ENCODE data around the gene SWAP70. TPM values are rescaled to one million over a fixed set of nuclear protein-coding genes. Genes with fewer than 3 reads are reported as not detected.

SWAP70 gene
- total and polyA plus RNA-seq, 2 of the 8 experiments (the other 6 are each of a cell fraction or from before 2014, with no cell fraction given) = 14.8 to 37.5 TPM

DNA sequence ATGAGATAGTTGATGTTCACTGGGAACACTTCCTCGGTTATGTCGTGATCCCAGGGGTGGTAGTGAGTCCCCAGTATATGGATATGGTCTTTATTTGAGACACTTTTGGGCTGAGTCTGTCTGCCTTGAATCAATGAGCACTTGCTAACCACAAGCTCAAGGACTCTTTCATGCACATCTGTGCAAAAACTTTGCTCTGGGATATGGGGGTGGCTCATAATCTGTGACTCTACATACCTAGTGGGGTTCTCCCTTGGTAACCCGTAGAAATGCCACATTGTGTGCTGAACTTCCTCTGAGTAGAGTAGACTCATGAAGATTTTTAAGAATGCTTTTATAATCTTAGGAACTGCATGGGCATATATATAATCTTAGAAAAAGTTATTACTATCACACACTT lies 69.3 kb downstream of the SWAP70 start (continued):
- TF ChIP-seq KDM1A (IDR thresholded peaks at IDR 0.05; ENCODE audit: borderline replicate concordance, low read length) = no peak
- TF ChIP-seq CREB1 (IDR thresholded peaks at IDR 0.05) = no peak
- no peak for TF ChIP-seq SIN3A (conservative IDR thresholded peaks at IDR 0.05 in 1 of 2, IDR thresholded peaks at IDR 0.05 in 1 of 2; ENCODE audit: low read depth in 1 of 2, low read length in 2 of 2)
- no peak for TF ChIP-seq RXRA (IDR thresholded peaks at IDR 0.05; ENCODE audit: insufficient read depth, low read depth, low read length)
- TF ChIP-seq SAP30 (IDR thresholded peaks at IDR 0.05; ENCODE audit: insufficient read depth, insufficient replicate concordance, low read length) = no peak
- TF ChIP-seq POLR2AphosphoS5 (IDR thresholded peaks at IDR 0.05; ENCODE audit: low read depth, low read length) = no peak
- TF ChIP-seq SP2 (IDR thresholded peaks at IDR 0.05; ENCODE audit: low read length) = no peak
- no peak for TF ChIP-seq SIRT6 (IDR thresholded peaks at IDR 0.05; ENCODE audit: low read length)
